ENCODE measurements around the gene ACKR2.

- TF ChIP-seq CTCF (IDR thresholded peaks at IDR 0.05) (no peak), ZFX (IDR thresholded peaks at IDR 0.05; ENCODE audit: borderline replicate concordance) (no peak)
Measured at GRCh38 chr3:42827023-42827422, 17.8 kb downstream of the ACKR2 start.
